A204.1 (cell line): ENCODE measurements around the gene BICD1.
"Not testable (repeated sequence)": the region's sequence is repeated elsewhere in the genome, so short reads cannot be mapped to it uniquely, and the experiment has no call there.

Experiments used
- FAIRE-seq: peaks from 2 replicates; lab custom pipeline; 2012; peaks lifted over from hg19 to GRCh38; lab: Jason Lieb, UNC

The BICD1 gene

DNA sequence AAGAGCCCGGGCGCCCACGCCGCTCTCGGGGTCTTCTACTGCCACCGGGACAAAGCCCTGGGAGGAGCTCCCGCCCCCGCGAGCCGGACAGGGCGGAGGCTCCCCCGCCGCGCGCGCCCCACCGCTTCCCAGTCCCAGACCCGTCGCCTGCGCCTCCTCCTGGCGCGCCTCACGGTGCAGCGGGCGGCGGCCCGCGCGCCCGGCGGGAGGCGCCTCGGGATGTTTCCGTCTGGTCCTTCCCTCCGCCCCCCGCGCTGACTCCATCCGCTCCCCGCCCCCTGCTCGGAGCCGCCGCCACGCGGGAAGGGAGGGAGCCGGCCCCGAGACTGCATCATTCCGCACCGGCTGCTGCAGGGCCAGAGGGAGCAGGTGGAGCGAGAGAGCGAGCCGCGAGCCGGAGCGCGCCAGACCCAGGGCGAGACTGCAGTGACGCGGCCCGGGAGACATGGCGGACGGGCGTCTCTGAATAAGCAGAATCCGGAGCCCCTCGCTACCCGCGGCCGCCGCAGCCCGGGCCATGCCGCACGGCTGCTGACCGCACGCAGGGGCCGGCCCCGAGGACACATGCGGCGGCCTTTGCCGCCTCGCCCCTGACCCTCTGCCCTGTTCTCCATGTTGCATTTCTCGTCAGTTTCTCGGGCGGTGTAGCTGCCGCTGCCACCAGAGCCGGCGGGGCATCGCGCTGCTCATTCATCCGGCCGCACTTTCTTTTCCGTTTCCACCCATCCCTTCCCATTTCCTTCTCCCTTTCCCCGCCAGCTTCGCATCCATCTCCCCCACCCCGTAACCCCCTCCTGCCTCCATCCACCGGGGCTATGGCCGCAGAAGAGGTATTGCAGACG is at the start of gene BICD1:
Gene BICD1 (plus strand): TSS at position 331 of the 842 bp plus-strand sequence. CDS start 485 bp downstream, at position 816.
- FAIRE-seq = no peak

GRCh38 chr12:32061033-32061432 is 45.6 kb upstream of the BICD1 start:
- FAIRE-seq = no peak

- FAIRE-seq = no peak
Observed at GRCh38 chr12:32062881-32063280, 43.8 kb upstream of the BICD1 start.

- no peak for FAIRE-seq
Observed at GRCh38 chr12:32063796-32064195, 42.9 kb upstream of the BICD1 start.

- FAIRE-seq = no peak
Observed at GRCh38 chr12:32066206-32066605, 40.4 kb upstream of the BICD1 start.

- FAIRE-seq = no peak
Observed at GRCh38 chr12:32069071-32069470, 37.6 kb upstream of the BICD1 start.

DNA sequence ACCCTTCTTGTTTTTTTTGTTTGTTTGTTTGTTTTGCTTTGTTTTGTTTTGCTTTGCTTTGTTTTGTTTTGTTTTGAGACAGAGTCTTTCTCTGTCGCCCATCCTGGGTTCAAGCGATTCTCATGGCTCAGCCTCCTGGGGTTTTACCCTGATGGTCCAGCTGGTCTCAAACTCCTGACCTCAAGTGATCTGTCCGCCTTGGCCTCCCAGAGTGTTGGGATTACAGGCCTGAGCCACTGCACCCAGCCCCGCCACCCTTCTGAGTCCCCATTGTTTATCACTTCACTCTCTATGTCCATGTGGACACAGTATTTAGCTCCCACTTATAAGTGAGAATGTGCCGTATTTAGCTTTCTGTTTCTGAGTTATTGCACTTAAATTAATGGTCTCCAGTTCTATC is 36.9 kb upstream of the BICD1 start:
- FAIRE-seq = no peak

DNA sequence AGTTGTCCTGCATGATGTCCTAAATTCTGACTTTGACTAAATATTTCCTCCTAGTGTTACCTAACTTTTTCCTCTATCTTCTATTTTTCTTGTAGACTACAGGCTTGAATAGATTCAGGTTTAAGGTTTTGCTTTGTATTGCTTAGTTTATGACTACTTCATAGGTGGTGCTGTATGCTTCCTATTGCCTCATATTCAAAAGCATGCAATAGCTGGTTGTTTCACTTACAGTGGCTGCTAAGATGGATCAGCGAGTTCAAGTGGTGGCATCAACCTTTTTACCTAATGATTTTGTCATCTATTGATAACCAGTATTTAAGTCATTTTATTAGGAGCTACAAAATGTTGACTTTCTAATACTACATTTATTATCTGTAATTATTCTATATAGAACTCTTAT is 36.3 kb upstream of the BICD1 start:
- FAIRE-seq = no peak

DNA sequence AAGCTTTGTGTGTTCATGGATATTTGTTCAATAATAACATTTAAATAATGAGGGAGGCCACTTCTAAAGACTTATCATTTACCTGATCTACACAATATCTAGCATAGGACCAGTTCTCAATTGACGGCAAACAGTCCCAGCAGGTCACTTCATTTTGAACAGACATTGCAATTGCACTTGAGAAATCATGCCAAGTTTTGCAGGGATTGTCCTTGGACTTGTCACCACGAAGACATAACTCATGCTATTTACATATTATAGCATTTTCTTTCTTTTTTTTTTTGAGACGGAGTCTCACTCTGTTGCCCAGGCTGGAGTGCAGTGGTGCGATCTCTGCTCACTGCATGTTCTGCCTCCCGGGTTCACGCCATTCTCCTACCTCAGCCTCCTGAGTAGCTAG is 34.5 kb upstream of the BICD1 start:
- no peak for FAIRE-seq

DNA sequence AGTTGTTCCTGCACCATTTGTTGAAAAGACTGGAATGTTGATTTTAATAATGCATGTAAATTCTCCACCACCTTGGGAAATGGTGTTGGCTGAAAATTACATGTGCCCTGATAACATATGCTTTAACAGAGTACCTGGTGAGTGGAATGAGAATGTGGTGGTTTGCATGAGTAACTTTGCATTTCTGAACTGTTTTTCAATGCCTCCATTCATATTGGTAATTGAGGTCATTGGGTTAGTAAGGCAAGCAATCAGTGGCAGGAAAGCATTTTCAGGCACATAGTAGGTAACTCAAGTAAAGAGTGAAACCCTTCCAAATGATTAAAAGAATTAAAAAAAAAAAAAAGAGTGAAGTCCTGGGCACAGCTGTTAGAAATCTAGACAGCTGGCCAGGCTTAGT is 32.2 kb upstream of the BICD1 start:
- FAIRE-seq = no peak

- FAIRE-seq = no peak
Observed at GRCh38 chr12:32076941-32077340, 29.7 kb upstream of the BICD1 start.

- no peak for FAIRE-seq
Observed at GRCh38 chr12:32080435-32080834, 26.2 kb upstream of the BICD1 start.

DNA sequence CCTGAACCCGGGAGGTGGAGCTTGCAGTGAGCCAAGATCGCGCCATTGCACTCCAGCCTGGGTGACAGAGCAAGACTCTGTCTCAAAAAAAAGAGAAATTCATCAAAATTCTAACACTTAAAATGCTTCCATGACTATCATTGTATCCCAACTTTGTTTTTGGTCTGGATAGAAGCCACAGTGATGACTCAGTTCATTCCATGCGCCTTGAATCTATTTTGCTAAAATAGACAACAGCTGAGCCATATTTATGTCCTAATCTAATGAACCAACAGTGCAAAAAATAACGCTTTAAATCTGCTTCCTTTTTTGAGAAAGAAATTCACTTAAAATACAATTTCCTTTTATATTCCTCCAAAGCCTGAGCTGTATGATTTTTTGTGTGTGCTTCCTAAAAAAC is 23.2 kb upstream of the BICD1 start:
- FAIRE-seq = no peak

DNA sequence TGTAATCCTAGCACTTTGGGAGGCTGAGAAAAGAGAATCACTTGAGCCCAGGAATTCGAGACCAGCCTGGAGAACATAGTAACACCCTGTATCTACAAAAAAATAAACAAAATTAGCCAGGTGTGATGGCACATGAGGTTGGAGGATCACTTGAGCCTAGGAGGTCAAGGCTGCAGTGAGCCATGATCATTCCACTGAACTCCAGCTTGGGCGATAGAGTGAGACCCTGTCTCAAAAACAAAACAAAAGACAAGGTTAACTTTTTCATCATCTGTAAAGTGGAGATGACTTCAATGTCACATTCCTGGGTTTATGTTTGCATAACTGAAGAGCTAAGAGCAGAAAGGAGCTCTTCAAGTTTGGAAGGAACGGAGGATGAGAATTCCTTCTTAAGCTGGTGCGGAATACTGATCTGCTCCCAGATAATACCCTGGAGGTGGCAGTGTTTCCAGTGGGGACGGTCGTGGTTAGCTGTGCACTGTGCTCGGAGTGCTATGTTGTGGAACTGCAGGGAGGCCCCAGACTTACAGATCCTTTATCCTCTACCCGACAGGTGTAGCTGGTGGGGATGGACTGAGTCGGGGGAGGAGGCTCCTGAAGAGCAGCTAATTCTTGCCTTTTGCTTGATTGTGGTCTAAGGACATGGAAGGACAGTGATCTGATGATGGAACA is 22.5 kb upstream of the BICD1 start:
- FAIRE-seq = no peak

- FAIRE-seq = no peak
Observed at GRCh38 chr12:32084753-32085152, 21.9 kb upstream of the BICD1 start.

DNA sequence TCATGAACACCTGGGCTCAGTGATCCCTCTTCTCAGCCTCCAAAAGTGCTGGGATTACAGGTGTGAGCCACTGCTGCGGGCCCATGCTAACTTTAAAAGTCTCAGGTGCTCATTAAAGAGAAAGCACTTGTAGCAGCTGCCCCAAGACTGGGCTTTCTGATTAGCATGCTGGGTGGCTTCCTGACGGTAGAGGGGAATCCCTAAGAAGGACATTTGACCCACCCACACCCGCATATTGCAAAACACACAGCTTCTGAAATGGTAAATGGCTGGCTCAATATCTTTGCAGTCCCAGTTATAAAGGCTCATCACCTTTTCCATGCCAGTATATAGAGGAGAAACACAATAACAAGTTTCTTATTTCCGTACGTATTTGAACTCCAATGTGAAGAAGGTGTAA is 19.3 kb upstream of the BICD1 start:
- no peak for FAIRE-seq

GRCh38 chr12:32089156-32089555 is 17.5 kb upstream of the BICD1 start:
- FAIRE-seq = no peak

- FAIRE-seq = no peak
Observed at GRCh38 chr12:32089586-32089985, 17.1 kb upstream of the BICD1 start.

DNA sequence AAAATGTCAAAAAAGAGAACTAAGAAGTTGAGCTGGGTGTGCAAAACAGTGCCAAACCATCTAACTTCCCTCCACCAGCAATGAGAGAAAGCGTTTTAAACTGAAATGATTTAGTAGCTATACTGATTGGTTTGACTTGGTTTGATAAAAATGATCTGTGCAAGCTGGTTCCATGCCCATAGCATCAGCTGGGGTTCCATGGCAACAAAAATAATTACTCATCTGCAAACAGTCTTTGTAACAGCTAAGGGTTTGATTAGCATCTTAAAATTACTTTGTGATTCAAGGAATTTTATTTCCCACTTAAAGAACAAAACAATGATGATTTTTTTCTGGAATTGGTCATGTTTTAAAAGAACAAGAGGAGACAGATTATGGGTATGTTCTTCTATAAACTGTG is 15.0 kb upstream of the BICD1 start:
- no peak for FAIRE-seq

- FAIRE-seq = no peak
Observed at GRCh38 chr12:32098112-32098511, 8.5 kb upstream of the BICD1 start.

DNA sequence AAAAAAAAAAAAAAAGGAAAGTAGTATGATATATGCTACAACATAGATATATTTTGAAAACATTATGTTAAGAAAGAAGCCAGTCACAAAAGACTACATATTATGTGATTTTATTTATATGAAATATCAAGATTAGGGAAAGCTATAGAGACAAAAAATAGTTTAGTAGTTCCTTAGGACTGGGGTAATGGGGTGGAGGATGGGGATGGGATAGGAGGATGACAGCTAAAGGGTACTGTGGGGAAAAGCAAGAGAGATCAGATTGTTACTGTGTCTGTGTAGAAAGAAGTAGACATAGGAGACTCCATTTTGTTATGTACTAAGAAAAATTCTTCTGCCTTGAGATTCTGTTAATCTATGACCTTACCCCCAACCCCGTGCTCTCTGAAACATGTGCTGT is 7.4 kb upstream of the BICD1 start:
- FAIRE-seq = not testable (repeated sequence)

DNA sequence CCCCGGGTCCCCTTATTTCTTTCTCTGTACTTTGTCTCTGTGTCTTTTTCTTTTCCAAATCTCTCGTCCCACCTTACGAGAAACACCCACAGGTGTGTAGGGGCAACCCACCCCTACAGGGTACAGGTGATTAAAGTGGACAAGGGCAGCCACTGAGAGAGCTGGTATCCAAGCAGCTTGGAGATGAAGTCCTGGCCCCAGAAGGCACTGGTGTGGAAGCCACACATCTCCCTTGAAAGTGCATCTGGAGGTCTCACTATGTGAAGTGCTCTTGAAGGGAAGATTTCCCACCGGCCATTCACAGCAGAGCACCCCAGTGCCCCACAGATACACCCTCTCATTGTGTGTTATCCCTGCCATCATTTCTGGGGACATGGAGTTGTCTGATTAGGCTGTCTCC is 6.3 kb upstream of the BICD1 start:
- no peak for FAIRE-seq

GRCh38 chr12:32100888-32101287 is 5.8 kb upstream of the BICD1 start:
- FAIRE-seq = no peak

DNA sequence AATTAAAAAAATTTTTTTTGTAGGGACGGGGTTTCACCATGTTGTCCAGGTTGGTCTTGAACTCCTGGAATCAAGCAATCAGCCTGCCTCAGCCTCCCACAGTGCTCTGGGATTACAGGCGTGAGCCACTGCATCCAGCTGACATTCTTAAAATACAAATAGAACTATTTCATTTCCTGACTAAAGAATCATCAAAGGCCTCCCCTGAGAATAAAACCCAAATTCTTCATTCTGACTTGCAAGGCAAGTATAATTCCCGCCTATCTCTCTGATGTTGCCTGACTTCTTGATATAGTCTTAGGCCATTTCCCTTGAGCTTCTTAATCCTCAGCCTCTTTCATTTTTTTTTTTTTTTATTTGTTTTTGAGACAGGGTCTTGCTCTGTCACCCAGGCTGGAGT is 4.4 kb upstream of the BICD1 start:
- FAIRE-seq = no peak
